ENCODE data around the gene EIF4E3.

The EIF4E3 gene

GRCh38 chr3:71725271-71725991 lies at the start of gene EIF4E3:
Gene EIF4E3 (minus strand): TSS chr3:71725402. CDS start chr3:71725367, 35 bp downstream.
- no peak for DNase-seq

GRCh38 chr3:71771884-71772283 lies 46.7 kb upstream of the EIF4E3 start:
- DNase-seq: no peak

- DNase-seq: no peak
Observed at GRCh38 chr3:71771126-71771525, 45.9 kb upstream of the EIF4E3 start.

GRCh38 chr3:71763426-71763825 lies 38.2 kb upstream of the EIF4E3 start:
- no peak for DNase-seq

- DNase-seq: no peak
Observed at GRCh38 chr3:71760140-71760539, 34.9 kb upstream of the EIF4E3 start.

- no peak for DNase-seq
Observed at GRCh38 chr3:71759401-71759800, 34.2 kb upstream of the EIF4E3 start.

GRCh38 chr3:71758091-71758490 lies 32.9 kb upstream of the EIF4E3 start:
- no peak for DNase-seq

- DNase-seq: no peak
Observed at GRCh38 chr3:71754610-71755253, 29.5 kb upstream of the EIF4E3 start.

GRCh38 chr3:71753701-71754609 lies 28.8 kb upstream of the EIF4E3 start, which contains the start of gene GPR27:
Gene GPR27 (plus strand): TSS chr3:71753855. CDS start chr3:71754050, 195 bp downstream.
- no peak for DNase-seq

GRCh38 chr3:71752831-71753700 lies 27.9 kb upstream of the EIF4E3 start:
- DNase-seq: no peak

- DNase-seq: no peak
Observed at GRCh38 chr3:71751602-71752001, 26.4 kb upstream of the EIF4E3 start.

- DNase-seq: no peak
Observed at GRCh38 chr3:71744738-71745137, 19.5 kb upstream of the EIF4E3 start.

- no peak for DNase-seq
Observed at GRCh38 chr3:71742621-71743020, 17.4 kb upstream of the EIF4E3 start.

GRCh38 chr3:71734881-71735280 lies 9.7 kb upstream of the EIF4E3 start:
- no peak for DNase-seq

GRCh38 chr3:71733319-71733718 lies 8.1 kb upstream of the EIF4E3 start:
- DNase-seq: no peak

- no peak for DNase-seq
Observed at GRCh38 chr3:71732637-71733036, 7.4 kb upstream of the EIF4E3 start.

GRCh38 chr3:71728632-71729342 lies 3.6 kb upstream of the EIF4E3 start:
- DNase-seq: no peak

- DNase-seq: no peak
Observed at GRCh38 chr3:71726146-71726545, 944 bp upstream of the EIF4E3 start.

GRCh38 chr3:71724584-71725270 lies 475 bp downstream of the EIF4E3 start:
- no peak for DNase-seq

GRCh38 chr3:71724171-71724453 lies 1.1 kb downstream of the EIF4E3 start:
- no peak for DNase-seq

- no peak for DNase-seq
Observed at GRCh38 chr3:71723452-71724170, 1.6 kb downstream of the EIF4E3 start.

All from NCI-H1417 treated with DMSO at 0.1 percent for 48 hours (cell line).